KOPT-K1 (cell line): ENCODE data around the gene HEMK1.

Experiments used
- H3K27ac ChIP-seq: fragments of 200-600 bp; sonication (generic); 2 replicates; pipeline ENCODE4 v1.5.1; 2016; ENCODE audit warnings: antibody characterized with exemption, mild to moderate bottlenecking, low read depth, low read length; ENCODE audit not compliant: poor library complexity, severe bottlenecking
- H3K36me3 ChIP-seq: fragments of 200-600 bp; sonication (generic); 2 replicates; pipeline ENCODE4 v1.5.1; 2017; ENCODE audit warnings: antibody characterized with exemption, mild to moderate bottlenecking, low read length, moderate library complexity; ENCODE audit not compliant: insufficient read depth
- H3K9me3 ChIP-seq: fragments of 200-600 bp; sonication (generic); 2 replicates; pipeline ENCODE4 v1.5.1; 2017; ENCODE audit warnings: antibody characterized with exemption, low read length, mild to moderate bottlenecking; ENCODE audit not compliant: insufficient read depth, poor library complexity, severe bottlenecking

The HEMK1 gene

GRCh38 chr3:50623840-50624474, 54.6 kb downstream of the HEMK1 start:
- Histone ChIP-seq H3K36me3 (peaks cover 69% of the 10 kb centered on the region), H3K27ac (peak overlapping the region; percentile 88), H3K9me3 (no peaks in the 10 kb centered on the region)

GRCh38 chr3:50624634-50625033, 55.3 kb downstream of the HEMK1 start:
- H3K36me3 ChIP-seq, result peaks cover 69% of the 10 kb centered on the region
- peak overlapping the region; percentile 88 for H3K27ac ChIP-seq

GRCh38 chr3:50625231-50626182, 56.2 kb downstream of the HEMK1 start:
- H3K36me3 ChIP-seq, result peaks cover 69% of the 10 kb centered on the region
- H3K27ac ChIP-seq, result peak overlapping the region; percentile 88
- no peaks in the 10 kb centered on the region for H3K9me3 ChIP-seq

More at GRCh38 chr3:50624634-50625033, 55.3 kb downstream of the HEMK1 start:
- no peaks in the 10 kb centered on the region for H3K9me3 ChIP-seq

GRCh38 chr3:50626401-50626800, 57.1 kb downstream of the HEMK1 start:
- no peaks in the 10 kb centered on the region for H3K9me3 ChIP-seq
- H3K27ac ChIP-seq, result peak overlapping the region; percentile 88
- H3K36me3 ChIP-seq, result peaks cover 70% of the 10 kb centered on the region

GRCh38 chr3:50627407-50628051, 58.2 kb downstream of the HEMK1 start:
- Histone ChIP-seq H3K36me3 (peaks cover 68% of the 10 kb centered on the region), H3K9me3 (no peaks in the 10 kb centered on the region), H3K27ac (peak overlapping the region; percentile 88)

GRCh38 chr3:50628601-50629000, 59.3 kb downstream of the HEMK1 start:
- peak overlapping the region; percentile 88 for H3K27ac ChIP-seq
- H3K9me3 ChIP-seq, result no peaks in the 10 kb centered on the region
- H3K36me3 ChIP-seq, result peaks cover 70% of the 10 kb centered on the region

- Histone ChIP-seq H3K9me3 (no peaks in the 10 kb centered on the region), H3K36me3 (peaks cover 80% of the 10 kb centered on the region)
Observed at GRCh38 chr3:50630394-50630793, 61.1 kb downstream of the HEMK1 start.

GRCh38 chr3:50630877-50631276, 61.6 kb downstream of the HEMK1 start:
- Histone ChIP-seq H3K9me3 (no peaks in the 10 kb centered on the region), H3K36me3 (peaks cover 85% of the 10 kb centered on the region), H3K27ac (peak overlapping the region; percentile 14)

More at GRCh38 chr3:50630394-50630793, 61.1 kb downstream of the HEMK1 start:
- peak overlapping the region; percentile 88 for H3K27ac ChIP-seq

GRCh38 chr3:50632450-50632849, 63.1 kb downstream of the HEMK1 start:
- Histone ChIP-seq H3K27ac (peak overlapping the region; percentile 29), H3K36me3 (peaks cover 83% of the 10 kb centered on the region), H3K9me3 (no peaks in the 10 kb centered on the region)

- Histone ChIP-seq H3K27ac (peak overlapping the region; percentile 29), H3K9me3 (no peaks in the 10 kb centered on the region), H3K36me3 (peaks cover 76% of the 10 kb centered on the region)
Observed at GRCh38 chr3:50633230-50633790, 64.0 kb downstream of the HEMK1 start.

GRCh38 chr3:50635066-50635465, 65.7 kb downstream of the HEMK1 start:
- H3K36me3 ChIP-seq, result peaks cover 76% of the 10 kb centered on the region
- H3K9me3 ChIP-seq, result no peaks in the 10 kb centered on the region
- H3K27ac ChIP-seq, result no peak overlapping the region

GRCh38 chr3:50637011-50637410, 67.7 kb downstream of the HEMK1 start:
- no peak overlapping the region for H3K27ac ChIP-seq

GRCh38 chr3:50637945-50638344, 68.6 kb downstream of the HEMK1 start:
- Histone ChIP-seq H3K27ac (no peak overlapping the region), H3K36me3 (peaks cover 80% of the 10 kb centered on the region), H3K9me3 (no peaks in the 10 kb centered on the region)

More at GRCh38 chr3:50637011-50637410, 67.7 kb downstream of the HEMK1 start:
- no peaks in the 10 kb centered on the region for H3K9me3 ChIP-seq
- H3K36me3 ChIP-seq, result peaks cover 76% of the 10 kb centered on the region

GRCh38 chr3:50639055-50639494, 69.8 kb downstream of the HEMK1 start:
- Histone ChIP-seq H3K27ac (no peak overlapping the region), H3K36me3 (peaks cover 80% of the 10 kb centered on the region), H3K9me3 (no peaks in the 10 kb centered on the region)

GRCh38 chr3:50642382-50642781, 73.1 kb downstream of the HEMK1 start:
- H3K27ac ChIP-seq, result no peak overlapping the region
- peaks cover 92% of the 10 kb centered on the region for H3K36me3 ChIP-seq
- no peaks in the 10 kb centered on the region for H3K9me3 ChIP-seq
